Measurements from ENCODE around the gene MKNK1.

DNA sequence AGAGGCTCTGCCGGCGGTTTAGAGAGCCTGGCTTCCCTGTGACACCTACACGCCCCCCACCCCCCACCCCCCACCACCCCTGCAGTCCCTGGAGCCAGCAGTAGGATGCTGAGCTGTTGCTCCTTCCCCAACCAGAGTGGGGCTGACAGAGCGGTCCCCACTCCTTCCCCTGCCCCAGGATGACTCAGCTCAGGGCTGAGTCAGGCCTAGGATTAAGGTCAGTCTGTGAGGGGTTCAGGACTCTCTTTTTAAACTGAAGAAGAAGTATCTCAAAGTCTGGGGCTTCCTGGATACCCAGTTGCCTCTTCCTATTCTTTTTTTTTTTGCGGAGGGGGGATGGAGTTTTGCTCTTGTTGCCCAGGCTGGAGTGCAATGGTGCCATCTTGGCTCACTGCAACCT is 95.3 kb downstream of the MKNK1 start:
- TF ChIP-seq GATA2 (IDR thresholded peaks at IDR 0.05; ENCODE audit: low read depth, low read length), result no peak
- TF ChIP-seq GATA3 (IDR thresholded peaks at IDR 0.05; ENCODE audit: low read depth, low read length), result no peak
